ENCODE results near the gene URB1. TPM values are rescaled to one million over a fixed set of nuclear protein-coding genes. Genes with fewer than 3 reads are reported as not detected.

URB1 gene
- total and polyA plus RNA-seq, 2 donors (not counting 3 experiments of a cell fraction or from before 2014, with no cell fraction given), result 8.0 to 27.3 TPM

DNA sequence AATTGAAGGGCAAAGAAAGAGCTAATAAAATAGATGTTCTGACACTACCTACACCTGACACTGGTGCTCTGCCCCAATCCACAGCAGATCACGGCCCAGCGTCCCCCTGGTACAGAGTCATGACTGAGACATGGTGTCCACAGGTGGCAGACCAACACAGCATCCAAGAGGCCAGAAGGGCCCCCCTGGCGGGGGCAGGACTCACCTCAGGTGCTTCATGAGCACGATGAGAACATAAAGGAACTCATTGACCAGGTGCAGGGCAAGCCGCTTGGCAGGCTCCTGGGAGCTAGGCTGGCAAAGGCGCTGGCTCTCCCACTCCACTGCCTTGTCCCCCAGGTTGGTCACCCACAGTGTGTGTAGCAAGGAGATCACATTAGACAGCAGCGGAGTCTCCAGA, 73.8 kb downstream of the URB1 start:
- BruUV-seq (replicated peaks), result no TSS peak
- Histone ChIP-seq H3K4me1 (ENCODE audit: control insufficient read depth, extremely low read depth, insufficient read depth, low read length) (no peaks in the 10 kb centered on the region), H2AFZ (ENCODE audit: low read depth, low read length) (no peak overlapping the region), H3K9me1 (replicated peaks; ENCODE audit: control insufficient read depth, extremely low read depth, insufficient read depth, low read length) (no peaks in the 10 kb centered on the region), H3K9ac (replicated peaks; ENCODE audit: extremely low read depth, insufficient read depth, low read length) (no peak overlapping the region), H4K20me1 (replicated peaks; ENCODE audit: control insufficient read depth, extremely low read depth, insufficient read depth, low read length) (no peaks in the 10 kb centered on the region), H3K27me3 (ENCODE audit: control insufficient read depth in 2 of 2, insufficient read depth in 2 of 2, low read length in 2 of 2) (no peaks in the 10 kb centered on the region), H3K27ac (ENCODE audit: insufficient read depth, low read depth, low read length) (no peak overlapping the region), H3K79me2 (ENCODE audit: control insufficient read depth, insufficient read depth, low read length) (no peaks in the 10 kb centered on the region), H3K36me3 (ENCODE audit: control insufficient read depth in 2 of 2, extremely low read depth in 1 of 2, insufficient read depth in 2 of 2, low read length in 2 of 2) (peaks cover 39 to 44% of the 10 kb centered on the region in 2 experiments), H3K4me3 (replicated peaks in 1 of 3; ENCODE audit: insufficient read depth in 1 of 3, low read depth in 1 of 3, low read length in 3 of 3) (no peak overlapping the region), H3K4me2 (ENCODE audit: insufficient read depth, low read length) (no peak overlapping the region), H3K9me3 (replicated peaks; ENCODE audit: control insufficient read depth, insufficient read depth, low read length) (no peaks in the 10 kb centered on the region)
- DNase-seq (ENCODE audit: low read depth, low spot score), result no peak
- TF ChIP-seq, protein P1, sequence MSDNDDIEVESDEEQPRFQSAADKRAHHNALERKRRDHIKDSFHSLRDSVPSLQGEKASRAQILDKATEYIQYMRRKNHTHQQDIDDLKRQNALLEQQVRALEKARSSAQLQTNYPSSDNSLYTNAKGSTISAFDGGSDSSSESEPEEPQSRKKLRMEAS (IDR thresholded peaks at IDR 0.05; ENCODE audit: insufficient read depth, insufficient read length), result no peak
- no peak for TF ChIP-seq POLR2AphosphoS5 (IDR thresholded peaks at IDR 0.05; ENCODE audit: insufficient read depth, low read depth, low read length)
- TF ChIP-seq, protein P2, sequence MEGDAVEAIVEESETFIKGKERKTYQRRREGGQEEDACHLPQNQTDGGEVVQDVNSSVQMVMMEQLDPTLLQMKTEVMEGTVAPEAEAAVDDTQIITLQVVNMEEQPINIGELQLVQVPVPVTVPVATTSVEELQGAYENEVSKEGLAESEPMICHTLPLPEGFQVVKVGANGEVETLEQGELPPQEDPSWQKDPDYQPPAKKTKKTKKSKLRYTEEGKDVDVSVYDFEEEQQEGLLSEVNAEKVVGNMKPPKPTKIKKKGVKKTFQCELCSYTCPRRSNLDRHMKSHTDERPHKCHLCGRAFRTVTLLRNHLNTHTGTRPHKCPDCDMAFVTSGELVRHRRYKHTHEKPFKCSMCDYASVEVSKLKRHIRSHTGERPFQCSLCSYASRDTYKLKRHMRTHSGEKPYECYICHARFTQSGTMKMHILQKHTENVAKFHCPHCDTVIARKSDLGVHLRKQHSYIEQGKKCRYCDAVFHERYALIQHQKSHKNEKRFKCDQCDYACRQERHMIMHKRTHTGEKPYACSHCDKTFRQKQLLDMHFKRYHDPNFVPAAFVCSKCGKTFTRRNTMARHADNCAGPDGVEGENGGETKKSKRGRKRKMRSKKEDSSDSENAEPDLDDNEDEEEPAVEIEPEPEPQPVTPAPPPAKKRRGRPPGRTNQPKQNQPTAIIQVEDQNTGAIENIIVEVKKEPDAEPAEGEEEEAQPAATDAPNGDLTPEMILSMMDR (IDR thresholded peaks at IDR 0.05; ENCODE audit: extremely low read depth in 1 of 2, insufficient read depth in 1 of 2, low read depth in 1 of 2, low read length in 2 of 2), result no peak
- ChIA-PET POLR2A (no interaction called here), CTCF (no interaction called here)
- dilution Hi-C loops (cut with MboI; ENCODE audit: extremely low pct_ligation_motif_present, low sequenced_read_pairs) (no loop called here), intact Hi-C loops (cut with micrococcal nuclease) (no loop called here)
- no peak for FAIRE-seq

DNA sequence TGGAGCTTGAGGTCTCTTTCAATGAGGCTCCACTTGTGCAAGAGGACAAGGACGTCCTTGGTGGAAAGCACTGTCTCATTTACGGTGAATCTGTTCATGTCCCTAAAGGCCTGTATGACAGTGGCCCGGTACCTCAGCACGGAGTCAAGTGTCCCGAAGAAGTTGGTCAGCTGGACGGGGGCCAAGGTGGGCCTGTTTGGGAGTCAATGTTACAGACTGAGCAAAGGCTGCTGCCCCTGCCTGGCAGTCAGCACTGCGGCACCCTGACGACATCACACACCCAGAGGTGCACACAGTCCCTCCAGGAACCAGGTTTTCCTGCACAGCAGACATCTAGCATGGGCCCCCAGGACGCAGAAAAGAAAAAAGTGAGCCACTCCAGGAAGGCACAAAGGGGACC, 75.1 kb downstream of the URB1 start:
- BruUV-seq (replicated peaks), result no TSS peak
- Histone ChIP-seq H3K27ac (ENCODE audit: insufficient read depth, low read depth, low read length) (no peak overlapping the region), H3K4me3 (replicated peaks in 1 of 3; ENCODE audit: insufficient read depth in 1 of 3, low read depth in 1 of 3, low read length in 3 of 3) (no peak overlapping the region), H3K27me3 (ENCODE audit: control insufficient read depth in 2 of 2, insufficient read depth in 2 of 2, low read length in 2 of 2) (no peaks in the 10 kb centered on the region), H3K36me3 (ENCODE audit: control insufficient read depth in 2 of 2, extremely low read depth in 1 of 2, insufficient read depth in 2 of 2, low read length in 2 of 2) (peaks cover 36% of the 10 kb centered on the region in 2 experiments), H3K9me1 (replicated peaks; ENCODE audit: control insufficient read depth, extremely low read depth, insufficient read depth, low read length) (no peaks in the 10 kb centered on the region), H3K4me1 (ENCODE audit: control insufficient read depth, extremely low read depth, insufficient read depth, low read length) (no peaks in the 10 kb centered on the region), H3K79me2 (ENCODE audit: control insufficient read depth, insufficient read depth, low read length) (no peaks in the 10 kb centered on the region), H3K9ac (replicated peaks; ENCODE audit: extremely low read depth, insufficient read depth, low read length) (no peak overlapping the region), H3K4me2 (ENCODE audit: insufficient read depth, low read length) (no peak overlapping the region), H3K9me3 (replicated peaks; ENCODE audit: control insufficient read depth, insufficient read depth, low read length) (no peaks in the 10 kb centered on the region), H2AFZ (ENCODE audit: low read depth, low read length) (no peak overlapping the region), H4K20me1 (replicated peaks; ENCODE audit: control insufficient read depth, extremely low read depth, insufficient read depth, low read length) (no peaks in the 10 kb centered on the region)
- CTCF ChIA-PET, result no interaction called here
- TF ChIP-seq, protein P1 (IDR thresholded peaks at IDR 0.05; ENCODE audit: insufficient read depth, insufficient read length), result no peak
- TF ChIP-seq, protein P2 (IDR thresholded peaks at IDR 0.05; ENCODE audit: extremely low read depth in 1 of 2, insufficient read depth in 1 of 2, low read depth in 1 of 2, low read length in 2 of 2), result no peak
- no peak for TF ChIP-seq MYC (IDR thresholded peaks at IDR 0.05; ENCODE audit: low read depth, low read length)
- no peak for TF ChIP-seq EZH2 (IDR thresholded peaks at IDR 0.05; ENCODE audit: borderline replicate concordance, low read depth, low read length, severe bottlenecking)
- no peak for TF ChIP-seq POLR2AphosphoS5 (IDR thresholded peaks at IDR 0.05; ENCODE audit: insufficient read depth, low read depth, low read length)
- TF ChIP-seq GATA2 (IDR thresholded peaks at IDR 0.05; ENCODE audit: insufficient read depth, insufficient read length, low read depth, low read length), result no peak
- FAIRE-seq (no peak), DNase-seq (ENCODE audit: low read depth, low spot score) (no peak)
- POLR2A ChIA-PET, result no interaction called here
- dilution Hi-C loops (cut with MboI; ENCODE audit: extremely low pct_ligation_motif_present, low sequenced_read_pairs), result no loop called here
- intact Hi-C loops (cut with micrococcal nuclease), result no loop called here

Data from endothelial cell of umbilical vein (primary cell).